T-helper 2 cell treated with Interferon-gamma antibody and Interleukin-4, amounts not matched to agents 100 ng/mL and 5 ng/mL, for 36 hours (primary cell): ENCODE results near the gene ATP8B1. TPM values are rescaled to one million over a fixed set of nuclear protein-coding genes. Genes with fewer than 3 reads are reported as not detected.

Experiments used
- intact Hi-C: fragments of 100-400 bp; cut with micrococcal nuclease; formaldehyde crosslinking; loops from one replicate; pipeline ENCODE4 v1.15.1; 2023
- total RNA-seq: library from RNA; stranded (reverse); gene quantifications from 2 replicates; pipeline ENCODE4 v1.2.3, GENCODE V29; 2022

Gene ATP8B1
- total RNA-seq, 1 donor from 2014 or later, result not detected

GRCh38 chr18:57793302-57793986 lies 9.7 kb downstream of the ATP8B1 start:
- intact Hi-C loops, result no loop called here

GRCh38 chr18:57792631-57793301 lies 10.3 kb downstream of the ATP8B1 start:
- intact Hi-C loops, result no loop called here

- intact Hi-C loops, result no loop called here
These were observed 11.2 kb downstream of the ATP8B1 start for GRCh38 chr18:57791911-57792310.

DNA sequence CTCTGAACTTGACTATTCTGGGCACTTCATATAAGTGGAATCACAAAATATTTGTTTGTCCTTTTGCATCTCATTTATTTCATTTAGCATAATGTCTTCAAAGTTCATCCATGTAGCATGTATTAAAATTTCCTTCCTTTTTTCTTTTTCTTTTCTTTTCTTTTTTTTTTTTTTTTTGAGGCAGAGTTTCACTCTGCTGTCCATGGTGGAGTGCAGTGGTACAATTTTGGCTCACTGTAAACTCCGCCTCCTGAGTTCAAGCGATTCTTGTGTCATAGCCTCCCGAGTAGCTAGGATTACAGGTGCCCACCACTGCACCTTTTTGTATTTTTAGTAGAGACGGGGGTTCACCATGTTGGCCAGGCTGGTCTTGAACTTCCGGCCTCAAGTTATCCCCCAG lies 11.9 kb downstream of the ATP8B1 start:
- intact Hi-C loops, result no loop called here

- intact Hi-C loops, result no loop called here
These were observed 12.8 kb downstream of the ATP8B1 start for GRCh38 chr18:57790316-57790715.

- intact Hi-C loops, result no loop called here
These were observed 13.4 kb downstream of the ATP8B1 start for GRCh38 chr18:57789759-57790158.

DNA sequence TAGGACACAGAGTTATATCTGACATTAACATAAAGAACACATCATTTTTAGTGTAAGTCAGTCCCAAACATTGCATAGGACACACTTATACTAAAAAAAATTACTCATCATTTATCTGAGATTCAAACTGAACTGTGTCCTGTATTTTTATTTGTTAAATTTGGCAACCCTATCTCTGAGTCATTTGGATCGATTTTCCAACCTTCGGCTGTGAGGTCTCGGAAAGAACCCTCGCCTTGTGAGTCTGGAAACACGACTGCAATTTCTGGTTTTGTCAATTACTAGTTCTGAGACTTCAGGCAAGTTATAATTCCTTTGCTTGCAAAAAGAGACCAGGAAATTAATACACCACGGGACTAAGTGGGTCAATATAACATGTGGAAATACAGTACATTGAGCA lies 14.0 kb downstream of the ATP8B1 start:
- intact Hi-C loops, result no loop called here

GRCh38 chr18:57787068-57787685 lies 15.9 kb downstream of the ATP8B1 start:
- intact Hi-C loops, result no loop called here

DNA sequence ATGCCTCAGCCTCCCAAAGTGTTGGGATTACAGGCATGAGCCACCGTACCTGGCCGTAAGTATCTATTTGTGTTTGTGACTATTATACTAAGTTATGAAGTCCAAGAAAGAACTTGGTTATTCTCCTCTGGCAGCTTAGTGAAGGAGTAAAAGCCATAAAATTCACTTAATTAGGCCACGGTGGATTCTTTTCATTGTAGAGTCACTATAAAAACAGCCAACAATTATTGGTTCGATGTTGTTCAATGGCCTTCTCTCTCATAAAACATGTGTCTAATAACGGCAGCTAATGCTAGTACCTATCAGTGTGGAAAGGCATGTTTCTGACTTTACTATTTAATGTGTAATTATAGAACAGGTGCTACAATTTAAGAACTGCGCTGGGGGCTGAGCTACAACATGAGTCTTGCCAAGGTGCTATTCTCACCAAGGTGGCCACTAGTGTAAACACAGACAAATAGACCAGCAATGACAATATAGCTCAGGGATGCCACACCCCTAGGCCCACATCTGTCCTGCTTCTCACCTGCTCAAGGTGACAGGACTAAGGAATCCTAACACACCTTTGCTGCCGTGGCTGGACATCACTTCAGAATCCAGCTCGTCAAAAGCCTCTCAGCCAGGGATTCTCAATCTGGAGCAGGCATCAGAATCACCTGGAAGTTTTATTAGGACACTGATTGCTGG lies 17.2 kb downstream of the ATP8B1 start:
- intact Hi-C loops, result no loop called here

GRCh38 chr18:57784801-57785114 lies 18.4 kb downstream of the ATP8B1 start:
- intact Hi-C loops, result no loop called here

DNA sequence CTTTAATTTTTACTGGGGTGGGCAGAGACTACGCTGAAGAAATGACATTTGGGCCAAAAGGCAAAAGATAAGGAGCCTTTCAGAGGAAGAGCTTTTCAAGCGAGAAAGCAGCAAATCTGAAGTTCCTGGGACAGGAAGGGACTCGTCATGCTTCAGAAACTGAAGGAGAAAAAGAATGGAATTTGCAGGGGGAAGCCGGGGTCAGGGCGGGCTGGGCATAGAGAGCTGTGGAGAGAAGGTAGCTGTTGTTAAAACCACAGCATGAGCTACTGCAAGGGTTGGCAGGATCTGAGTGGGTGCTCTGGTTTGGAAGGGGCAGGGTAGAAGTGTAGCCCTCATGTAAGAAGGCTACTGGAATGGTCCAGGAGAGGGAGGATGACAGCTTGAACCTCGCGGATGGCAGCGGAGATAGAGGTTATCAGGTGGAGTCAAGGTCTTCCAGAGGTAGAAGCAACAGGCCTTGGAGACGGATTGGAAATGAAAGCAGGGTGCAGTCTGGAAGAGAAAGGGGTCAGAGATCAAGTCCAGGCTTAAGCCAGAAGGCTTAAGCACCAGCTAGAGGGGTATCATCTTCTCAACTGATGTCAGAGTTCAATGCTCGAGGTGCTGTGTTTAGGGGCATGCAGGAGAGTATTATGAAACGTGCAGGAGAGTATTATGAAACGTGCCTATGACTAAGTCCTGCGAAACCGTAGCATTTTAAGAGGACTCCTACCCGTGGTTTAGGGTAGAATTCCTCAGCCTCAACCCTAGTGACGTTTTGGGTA lies 18.9 kb downstream of the ATP8B1 start:
- intact Hi-C loops, result no loop called here

GRCh38 chr18:57782049-57782448 lies 21.1 kb downstream of the ATP8B1 start:
- intact Hi-C loops, result no loop called here

DNA sequence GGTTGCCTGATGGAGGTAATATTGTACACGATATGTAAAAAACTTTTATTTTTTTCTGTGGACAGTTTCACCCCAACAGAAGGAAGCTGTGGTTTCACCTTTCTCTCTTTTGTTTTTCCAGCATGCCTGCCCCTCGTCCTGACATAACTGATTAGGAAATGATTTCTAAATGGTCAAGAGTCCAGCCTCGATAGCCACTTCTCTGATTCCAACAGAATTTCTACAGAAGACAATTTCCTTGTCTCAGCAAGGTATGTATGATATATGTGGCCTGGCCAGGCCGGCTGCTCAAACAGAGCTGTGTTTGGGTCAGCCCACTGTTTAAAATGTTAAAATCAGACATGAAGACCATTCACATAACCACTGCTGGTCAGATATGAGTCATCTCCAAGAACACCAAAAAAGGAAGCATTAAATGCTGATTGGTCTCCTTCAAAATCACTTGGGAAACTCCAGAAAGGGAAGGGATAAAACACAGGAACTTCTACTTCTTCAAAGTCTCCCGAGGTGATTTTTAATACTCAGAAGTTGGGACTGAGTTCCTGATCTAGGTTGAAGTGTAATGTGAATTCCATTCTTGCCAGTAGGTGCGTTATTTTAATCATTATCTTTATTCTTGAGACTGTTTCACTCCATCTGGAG lies 22.3 kb downstream of the ATP8B1 start:
- intact Hi-C loops, result no loop called here

- intact Hi-C loops, result no loop called here
These were observed 22.8 kb downstream of the ATP8B1 start for GRCh38 chr18:57780318-57780705.

DNA sequence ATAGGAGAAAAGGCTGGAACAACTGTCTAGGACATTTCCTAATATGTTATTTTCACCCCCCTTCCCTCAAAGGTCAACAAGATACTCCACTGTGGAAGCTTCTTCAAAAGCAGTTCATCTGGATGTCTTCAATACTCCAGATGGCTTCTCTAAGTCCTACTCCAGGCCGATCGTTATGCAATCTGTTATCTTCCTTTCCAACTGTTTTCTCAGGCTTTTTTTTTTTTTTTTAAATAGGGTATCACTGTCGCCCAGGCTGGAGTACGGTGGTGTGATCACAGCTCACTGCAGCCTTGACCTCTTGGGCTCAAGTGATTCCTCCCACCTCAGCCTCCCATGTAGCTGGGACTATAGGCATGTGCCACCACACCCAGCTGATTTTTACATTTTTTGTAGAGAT lies 26.3 kb downstream of the ATP8B1 start:
- intact Hi-C loops, result no loop called here

DNA sequence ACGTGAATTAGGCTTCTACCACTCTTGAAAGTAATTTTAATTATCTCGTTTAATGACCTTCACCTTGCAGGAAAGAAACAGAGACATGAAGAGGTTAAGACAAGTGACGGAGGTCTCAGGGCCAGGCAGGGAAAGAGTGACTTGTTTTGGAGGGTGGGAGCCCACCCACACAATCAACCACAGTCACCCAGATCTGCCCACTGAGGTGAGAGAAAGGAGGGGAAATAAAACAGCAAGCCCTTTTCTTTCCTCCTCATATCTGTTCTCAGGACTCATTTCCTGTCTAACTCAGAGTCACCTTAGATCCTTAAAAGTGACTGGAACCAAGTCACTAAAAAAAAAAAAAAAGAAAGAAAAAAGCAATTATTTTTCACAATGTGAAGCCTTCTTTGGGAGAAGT lies 26.8 kb downstream of the ATP8B1 start:
- intact Hi-C loops, result no loop called here

- intact Hi-C loops, result no loop called here
These were observed 27.2 kb downstream of the ATP8B1 start for GRCh38 chr18:57775937-57776336.

DNA sequence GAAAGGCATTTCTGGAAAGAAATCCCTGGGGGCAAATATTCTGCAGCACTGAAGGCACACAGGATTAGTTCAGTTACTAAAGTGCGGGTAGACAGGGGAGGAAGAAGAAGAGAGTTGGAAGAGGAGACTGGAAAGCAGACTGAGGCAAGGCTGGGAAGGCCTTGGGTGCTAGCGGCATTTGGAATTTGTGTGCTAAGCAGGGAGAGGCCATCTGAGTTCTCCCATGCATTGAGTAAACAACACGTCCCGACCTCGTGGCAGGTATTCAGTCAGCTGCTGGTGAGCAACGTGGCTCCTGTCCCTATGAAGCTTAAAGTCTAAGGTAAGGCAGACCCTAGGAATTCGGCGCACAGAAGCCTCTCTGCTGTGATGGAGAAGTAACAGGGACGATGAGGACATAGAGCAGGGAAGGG lies 30.7 kb downstream of the ATP8B1 start:
- intact Hi-C loops, result no loop called here

DNA sequence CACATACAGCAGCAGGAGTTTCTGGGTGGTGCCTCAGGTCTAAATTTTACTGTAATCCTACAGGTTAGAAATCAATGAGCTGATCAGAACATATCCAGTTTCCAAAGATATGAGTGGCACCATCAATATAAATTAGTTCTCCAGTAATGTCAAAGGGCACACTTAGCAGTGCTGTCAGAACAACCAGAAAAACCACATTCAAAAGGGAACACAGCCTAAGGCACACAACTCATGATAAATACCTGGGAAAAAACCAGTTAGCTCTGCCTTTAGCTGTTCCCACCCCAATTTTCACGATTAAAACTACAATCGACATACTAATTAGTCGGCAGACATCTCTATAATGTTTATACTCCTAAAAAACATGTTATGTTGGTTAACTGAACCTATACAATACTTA lies 31.5 kb downstream of the ATP8B1 start:
- intact Hi-C loops, result no loop called here

- intact Hi-C loops, result no loop called here
These were observed 31.9 kb downstream of the ATP8B1 start for GRCh38 chr18:57771193-57771592.
